GM18520 (cell line): Measurements from ENCODE around the gene YBX1.

ENCODE experiments used
- ATAC-seq: cut with Tn5 transposase; IDR thresholded peaks from one replicate; pipeline ENCODE4 v1.9.1; 2021; ENCODE audit not compliant: unreplicated experiment

Gene YBX1

DNA sequence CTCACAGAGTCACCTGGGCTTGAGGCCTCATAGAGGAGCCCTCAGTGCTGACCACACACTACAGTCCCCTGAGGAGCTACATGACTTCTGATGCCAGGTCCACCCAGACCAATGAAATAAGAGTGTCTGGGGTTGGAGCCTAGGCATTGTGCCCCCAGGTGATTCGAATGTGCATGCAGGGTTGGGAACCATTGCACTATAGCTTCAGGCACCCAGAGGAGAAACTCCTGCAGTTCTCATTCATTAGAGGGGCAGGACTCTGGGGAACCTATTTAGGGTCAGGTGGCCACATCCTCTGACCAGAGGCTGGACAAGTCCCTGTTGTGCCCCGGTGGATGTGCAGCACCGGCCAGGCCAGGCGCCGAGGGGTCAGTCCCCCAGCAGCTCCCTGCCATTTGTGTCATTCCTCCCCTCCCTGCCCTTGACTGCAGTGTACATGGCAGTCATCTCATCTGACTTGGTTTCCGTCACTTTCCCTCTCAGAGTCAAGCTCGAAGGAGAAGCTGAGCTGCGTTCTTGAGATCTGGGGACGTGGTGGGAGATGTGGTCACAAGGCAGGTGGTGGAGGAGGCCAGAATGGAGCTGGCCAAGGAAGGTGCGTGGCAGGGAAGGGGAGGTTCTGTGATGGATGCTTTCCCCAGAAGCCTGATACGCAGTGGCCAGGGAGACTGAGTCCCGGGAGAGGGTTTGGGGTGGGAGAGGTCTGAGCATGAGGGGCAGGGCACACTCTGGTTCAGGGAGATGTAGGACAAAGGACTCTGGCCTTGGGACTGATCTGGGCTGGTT is 51.4 kb downstream of the YBX1 start:
- ATAC-seq, result no peak

DNA sequence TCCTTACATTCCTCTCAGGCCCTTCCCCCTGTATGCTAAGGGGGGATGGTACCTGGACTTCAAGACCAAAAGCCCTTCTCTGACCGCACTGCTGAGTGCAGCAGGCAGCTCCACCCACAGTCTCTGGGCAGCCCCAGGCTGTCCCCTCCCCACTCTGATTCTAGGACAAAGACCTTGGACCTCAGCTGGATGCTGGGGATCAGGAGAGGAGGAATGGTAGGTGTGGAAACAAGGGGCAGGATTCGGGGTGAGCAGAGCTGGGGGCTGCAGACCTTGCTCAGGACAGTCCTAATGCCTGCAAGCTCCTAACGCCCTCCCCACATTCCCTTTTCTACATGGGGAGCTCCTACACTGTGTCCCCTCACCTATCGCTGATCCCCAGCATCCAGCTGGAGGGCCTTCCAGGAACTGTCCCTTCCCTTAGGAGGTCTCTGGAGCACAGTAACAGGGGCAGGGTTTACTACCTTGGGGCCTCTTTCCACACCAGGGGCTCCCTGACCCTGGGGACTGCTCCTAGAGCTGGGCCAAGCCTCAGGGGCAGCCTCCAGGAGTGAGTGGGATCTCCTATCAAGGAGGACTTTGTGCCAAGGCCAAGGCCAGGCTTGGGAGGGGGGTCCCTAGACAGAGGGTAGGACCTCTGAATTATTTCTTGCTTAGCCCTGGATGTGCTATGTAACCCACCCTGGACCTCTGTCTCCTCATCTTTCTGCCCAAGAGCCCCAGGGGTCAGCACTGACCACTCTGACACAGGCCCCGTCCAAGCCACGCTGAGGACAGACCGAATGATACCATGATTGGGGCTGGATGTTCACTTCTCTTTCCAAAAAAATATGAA is 52.2 kb downstream of the YBX1 start:
- no peak for ATAC-seq

DNA sequence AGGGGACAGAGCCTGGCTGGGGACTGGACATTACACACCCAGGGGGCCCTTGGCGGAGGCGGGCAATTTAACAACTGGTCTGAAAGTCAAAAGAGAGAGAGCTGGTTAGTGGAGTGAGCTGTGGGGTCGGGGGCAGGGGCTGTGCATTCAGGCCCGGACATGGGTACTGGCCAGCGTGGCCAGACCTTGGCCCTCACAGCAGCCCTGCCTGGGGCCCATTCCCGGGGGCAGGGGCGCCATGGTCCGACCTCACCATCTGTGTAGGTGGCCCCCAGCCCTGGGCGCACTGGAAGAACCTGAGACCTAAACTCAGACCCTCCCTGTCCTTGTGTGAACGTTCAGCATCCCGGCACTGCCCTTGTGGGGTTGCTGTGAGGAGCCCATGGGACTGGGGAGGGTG is 52.8 kb downstream of the YBX1 start:
- no peak for ATAC-seq

DNA sequence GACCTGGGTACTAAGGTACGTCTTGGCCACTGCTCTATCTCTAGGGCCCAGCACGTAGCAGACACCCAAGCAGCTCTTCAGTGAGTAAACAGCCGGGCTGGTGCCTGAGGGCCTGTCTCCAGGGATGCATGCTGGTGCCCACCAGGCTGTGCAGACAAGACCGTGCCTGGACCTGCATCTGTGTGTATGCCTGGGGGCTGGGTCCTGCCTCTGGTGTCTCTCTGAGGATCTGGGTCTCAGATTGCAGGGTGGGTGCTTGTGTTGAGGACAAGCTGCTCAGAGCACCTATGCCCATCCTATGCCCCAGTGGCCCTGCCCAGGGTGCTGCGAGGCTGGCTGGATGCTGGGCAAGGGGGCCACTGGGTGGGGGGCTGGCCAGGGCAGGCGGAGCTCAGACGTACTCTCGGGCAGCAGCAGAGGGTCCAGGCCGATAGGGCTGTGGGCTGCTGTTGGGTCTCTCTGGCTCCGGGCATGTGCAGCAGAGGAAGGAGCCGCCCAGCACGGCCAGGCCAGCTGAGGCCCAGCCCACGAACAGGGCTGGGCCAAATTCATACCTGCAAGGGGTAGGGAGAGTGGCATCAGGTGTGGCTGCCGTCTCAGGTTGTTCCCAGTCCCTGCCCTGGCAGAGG is 53.4 kb downstream of the YBX1 start:
- ATAC-seq, result no peak

DNA sequence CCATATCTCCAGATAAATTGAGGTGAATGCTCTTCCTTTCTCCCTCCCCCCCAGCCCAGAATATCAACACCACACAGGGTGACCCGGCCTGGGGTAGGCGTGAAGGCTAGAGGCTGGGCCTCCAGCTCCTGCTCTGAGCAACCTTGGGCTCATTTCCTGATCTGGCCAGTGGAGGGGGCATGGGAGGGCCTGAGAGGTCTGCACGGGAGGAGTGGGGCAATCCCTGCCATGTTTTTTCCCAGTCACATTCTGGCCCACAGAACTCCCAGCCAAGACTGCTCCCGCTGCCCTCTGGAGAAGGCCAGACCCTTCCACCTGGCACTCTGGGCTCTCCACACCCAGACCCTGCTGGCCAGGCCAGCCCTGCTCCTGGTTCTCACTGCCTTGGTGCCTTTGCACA is 53.9 kb downstream of the YBX1 start:
- ATAC-seq, result no peak

DNA sequence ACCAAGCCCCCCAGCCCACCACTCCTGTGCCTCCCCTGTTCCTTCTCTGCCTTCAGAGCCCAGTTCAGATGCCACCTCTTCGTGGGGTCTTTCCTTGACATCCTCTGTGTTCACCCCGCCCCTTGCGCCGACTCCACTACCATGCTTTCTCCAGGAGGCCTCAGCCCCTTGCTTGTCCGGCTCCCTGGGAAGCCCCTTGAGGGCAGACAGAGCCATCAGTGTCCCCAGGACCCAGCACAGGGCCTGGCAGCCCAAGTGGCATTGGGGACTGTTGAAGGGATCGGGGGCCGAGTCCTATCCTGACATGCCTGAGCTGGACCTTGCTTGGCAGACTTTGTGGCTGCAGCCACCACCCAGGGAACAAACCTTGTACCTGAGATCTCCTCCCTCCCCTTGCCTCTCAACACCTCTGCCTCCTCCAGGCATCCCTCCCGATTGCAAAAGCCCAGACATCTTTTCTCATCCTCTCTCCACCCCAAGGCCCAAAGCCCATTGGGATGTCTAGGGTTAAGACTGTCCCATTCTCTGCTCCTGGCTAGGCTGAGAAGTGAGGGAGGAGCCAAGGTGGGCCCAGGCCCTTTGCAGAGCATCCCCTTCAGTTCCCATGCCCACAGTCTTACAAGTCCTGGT is 54.5 kb downstream of the YBX1 start:
- no peak for ATAC-seq

DNA sequence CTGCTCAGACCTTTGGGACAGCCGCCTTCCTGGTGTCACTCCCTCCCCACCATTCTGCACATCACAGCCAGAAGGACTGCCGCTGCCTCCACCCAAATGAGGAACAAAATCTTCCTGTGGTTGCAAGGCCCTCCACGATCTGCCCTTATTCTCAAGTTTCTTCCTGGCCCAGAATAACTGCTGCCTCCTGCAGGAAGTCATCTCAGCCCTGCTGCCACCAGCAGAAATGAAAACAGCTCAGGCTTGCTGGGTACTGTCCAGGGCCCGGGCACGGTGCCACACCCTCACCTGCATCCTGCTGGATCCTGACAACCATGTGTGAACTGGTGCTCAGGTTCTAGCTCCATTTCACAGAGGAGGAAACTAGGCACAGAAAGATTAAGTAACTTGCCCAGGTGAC is 55.0 kb downstream of the YBX1 start:
- no peak for ATAC-seq

DNA sequence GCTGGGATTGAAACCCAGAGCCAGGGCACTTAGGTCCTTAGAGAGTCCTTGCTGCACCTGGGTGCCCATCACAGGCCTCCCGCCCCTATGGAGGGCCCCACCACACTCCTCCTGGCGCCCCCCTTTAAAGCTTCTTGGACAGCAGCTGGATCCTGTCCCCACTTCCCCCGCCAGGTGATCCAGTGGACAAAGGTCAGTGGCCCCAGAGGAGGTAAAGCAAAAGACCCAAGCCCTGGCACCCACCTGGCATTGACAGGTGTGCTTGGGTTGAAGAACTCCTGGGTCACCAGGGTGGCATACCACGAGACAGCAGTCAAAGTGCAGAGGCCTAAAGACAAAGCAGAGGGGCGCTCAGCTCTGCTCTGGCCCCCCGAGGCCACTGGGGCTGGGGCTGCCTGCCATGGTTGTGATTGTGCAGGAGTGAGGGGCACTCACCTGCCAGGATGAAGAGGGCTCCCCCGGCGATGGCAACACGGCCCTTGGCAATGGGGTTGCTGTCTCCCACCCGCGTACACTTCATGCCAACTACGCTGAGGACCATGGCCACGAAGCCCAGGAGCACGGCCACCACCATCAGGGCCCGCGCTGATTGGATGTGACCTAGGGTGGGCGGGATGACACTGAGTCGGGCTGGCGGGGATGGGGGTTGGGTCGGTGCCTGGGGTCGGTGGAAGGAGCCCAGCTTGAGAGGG is 55.9 kb downstream of the YBX1 start:
- ATAC-seq, result no peak

DNA sequence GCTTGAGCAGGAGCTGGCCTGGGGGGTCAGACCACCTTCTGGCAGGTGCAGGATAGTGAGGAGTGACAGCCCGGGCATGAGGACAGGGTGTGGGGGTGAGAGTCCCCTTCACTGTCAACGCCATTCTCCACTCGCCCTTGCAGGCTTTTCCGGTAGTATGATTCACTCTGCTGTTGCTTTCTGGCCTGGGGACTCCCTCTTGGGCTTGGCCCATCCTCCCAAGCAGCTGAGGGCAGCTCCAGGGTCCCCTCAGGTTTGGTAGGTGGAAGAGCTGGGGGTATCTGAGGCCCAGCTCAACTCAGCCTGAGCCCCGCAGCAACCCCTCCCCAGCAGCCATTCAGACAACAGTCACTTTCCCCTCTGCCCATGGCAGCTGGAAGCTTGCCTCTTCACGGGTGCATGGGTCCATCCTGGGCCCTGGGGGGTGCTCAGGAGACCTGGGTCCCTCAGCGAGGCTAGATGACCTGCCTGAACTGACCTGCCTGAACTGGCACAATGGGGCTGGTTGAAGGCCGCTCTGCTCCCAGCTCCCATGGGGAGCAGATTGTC is 56.5 kb downstream of the YBX1 start:
- ATAC-seq, result no peak

DNA sequence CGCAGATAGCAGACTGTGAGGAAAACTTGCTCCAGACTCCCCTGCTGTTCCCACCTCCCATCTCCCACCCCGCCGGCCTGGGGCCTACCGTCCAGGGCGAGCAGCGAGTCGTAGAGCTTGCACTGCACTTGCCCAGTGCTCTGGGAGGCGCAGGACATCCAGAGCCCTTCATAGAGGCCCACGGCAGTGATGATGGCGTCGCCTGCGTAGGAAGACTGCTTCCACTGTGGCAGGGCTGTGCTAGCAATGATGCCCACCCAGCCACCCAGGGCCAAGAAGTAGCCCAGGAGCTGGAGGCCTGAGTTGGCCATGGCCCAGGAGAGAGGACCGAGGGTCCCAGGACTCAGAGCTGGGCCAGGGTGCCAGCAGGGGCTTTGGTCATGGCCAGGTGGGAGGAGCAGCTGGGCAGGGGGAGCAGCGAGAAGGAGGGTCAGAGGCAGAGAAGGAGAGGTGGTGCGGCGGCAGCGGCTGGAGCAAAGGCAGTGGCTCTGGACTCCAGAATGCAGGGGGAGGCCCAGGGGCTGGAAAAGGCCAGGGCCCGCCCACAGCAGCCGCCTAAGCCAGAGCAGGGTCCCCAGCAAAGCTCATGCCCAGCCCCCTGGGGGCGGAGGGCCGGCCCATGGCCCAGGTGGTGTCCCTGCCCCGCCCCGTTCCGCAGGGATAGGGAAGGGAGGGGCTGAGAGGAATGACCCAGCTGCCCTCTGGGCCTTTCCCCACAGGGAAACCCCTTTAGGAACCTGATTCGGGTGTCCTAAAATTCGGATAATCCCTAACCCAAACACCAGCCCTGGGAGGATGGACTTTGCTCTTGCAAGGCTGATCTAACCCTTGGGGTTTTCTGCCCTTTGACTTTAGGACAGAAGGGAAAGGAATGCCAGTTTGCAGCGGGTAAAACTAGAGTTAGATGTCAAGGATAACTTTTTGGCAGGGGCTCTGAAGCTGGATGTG is 57.8 kb downstream of the YBX1 start, which contains the start of gene CLDN19:
Gene CLDN19, minus strand, starts transcription at position 484 of the 948 bp plus-strand sequence. Its CDS starts 173 bp downstream, at position 311.
- ATAC-seq, result no peak

DNA sequence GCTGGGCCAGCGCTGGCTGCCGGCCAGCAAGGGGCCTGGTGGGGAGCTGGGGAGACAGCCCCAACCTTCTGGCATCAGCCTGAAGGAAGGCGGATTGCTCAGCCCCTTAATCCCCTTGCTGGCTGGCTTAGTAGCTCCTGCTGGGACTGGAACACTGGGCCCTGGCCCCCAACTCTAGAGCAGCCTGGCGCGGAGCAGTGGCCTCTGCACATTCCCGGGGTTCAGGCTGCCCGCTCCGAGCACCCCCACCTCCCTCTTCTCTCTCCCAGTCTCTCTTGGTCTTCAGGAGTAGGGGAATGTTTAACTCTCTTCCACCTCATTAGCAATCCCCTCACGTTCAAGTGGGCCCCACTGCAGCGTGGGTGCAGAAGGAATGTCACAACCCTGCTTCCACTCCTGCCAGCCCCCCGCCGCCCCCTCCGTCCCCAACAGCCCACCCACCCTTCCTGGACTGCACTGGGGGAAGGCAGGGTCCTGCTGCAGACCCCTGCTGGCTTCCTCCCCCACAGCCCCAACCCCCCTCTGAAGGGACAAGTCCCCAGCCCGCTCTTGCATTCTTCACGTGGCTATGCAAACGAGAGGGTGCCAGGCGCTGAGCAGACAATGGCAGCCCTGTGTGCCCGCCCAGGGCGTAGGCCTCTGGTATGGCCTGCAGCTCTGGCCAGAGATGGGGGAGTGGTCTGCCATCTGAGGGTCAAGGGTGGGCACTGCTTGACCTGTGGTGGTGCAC is 58.8 kb downstream of the YBX1 start:
- no peak for ATAC-seq

DNA sequence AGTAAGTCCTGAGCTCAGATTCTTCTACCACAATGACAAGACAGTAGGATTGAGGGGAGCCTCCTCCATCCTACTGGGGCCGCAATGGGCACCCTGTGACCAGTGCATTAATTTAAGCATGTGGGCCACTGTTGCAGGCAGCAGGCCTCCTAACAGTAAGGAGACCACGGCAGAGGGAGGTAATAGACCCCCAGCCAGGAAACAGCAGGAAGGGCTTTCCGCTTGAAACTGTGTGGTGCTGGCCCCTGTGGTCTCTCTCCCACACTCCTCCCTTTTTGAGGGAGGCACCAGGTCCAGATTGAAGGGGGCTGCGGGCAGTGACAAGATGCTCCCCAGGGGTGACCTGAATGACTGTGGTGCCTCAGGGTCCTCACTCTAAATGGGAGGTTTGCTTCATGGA is 59.5 kb downstream of the YBX1 start:
- ATAC-seq, result no peak

DNA sequence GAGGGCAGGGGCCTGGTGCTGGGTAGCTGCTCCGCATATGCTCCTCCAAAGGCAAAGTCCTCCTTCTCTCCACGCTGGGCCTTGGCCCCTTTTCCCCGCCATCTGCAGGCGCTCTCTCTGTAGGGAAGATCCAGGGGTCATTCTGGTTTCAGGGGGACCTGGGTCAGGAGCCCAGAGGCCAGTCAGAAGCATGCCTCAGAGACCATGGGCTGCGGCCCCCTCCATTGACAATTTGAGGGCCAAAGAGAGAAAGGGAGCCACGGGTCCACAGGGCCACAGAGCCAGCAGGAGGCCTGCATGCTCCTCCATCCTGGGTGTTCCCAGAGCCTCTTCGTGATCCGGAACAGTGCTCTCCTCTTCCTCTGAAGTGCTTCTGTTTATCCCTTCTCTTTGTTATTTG is 59.9 kb downstream of the YBX1 start:
- ATAC-seq, result no peak

DNA sequence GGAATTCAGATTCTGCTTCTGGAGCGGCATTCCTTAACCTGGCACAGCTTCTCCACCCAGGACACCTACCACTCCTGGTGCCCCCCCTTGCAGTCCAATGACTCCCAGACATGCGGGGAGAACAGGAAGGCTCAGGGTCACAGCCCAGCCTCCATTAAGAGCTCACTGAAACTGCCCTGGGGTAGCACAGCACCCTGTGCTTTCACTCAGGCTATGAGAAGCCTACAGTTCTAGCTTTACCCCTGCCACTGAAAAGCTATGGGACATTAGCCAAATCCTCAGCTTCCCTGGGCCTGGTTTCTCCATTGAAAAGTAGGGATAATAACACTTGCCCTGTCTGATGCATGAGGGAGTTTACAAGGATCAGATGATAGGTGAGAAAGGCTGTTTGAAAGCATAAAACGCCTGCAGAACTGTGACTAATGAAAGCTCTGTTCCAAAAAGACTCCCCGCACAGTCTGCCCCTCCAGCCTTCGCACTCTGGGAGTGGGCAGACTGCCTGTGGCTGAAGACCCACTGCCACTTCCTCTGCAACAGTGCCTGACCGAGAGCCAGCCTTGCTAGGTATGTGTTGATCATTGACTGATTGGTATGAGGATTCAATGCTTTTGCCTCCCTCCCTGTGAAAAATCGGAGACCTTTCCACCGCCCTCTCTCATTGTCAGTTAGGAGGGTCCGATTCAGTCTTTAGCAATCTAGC is 60.5 kb downstream of the YBX1 start:
- ATAC-seq, result no peak

DNA sequence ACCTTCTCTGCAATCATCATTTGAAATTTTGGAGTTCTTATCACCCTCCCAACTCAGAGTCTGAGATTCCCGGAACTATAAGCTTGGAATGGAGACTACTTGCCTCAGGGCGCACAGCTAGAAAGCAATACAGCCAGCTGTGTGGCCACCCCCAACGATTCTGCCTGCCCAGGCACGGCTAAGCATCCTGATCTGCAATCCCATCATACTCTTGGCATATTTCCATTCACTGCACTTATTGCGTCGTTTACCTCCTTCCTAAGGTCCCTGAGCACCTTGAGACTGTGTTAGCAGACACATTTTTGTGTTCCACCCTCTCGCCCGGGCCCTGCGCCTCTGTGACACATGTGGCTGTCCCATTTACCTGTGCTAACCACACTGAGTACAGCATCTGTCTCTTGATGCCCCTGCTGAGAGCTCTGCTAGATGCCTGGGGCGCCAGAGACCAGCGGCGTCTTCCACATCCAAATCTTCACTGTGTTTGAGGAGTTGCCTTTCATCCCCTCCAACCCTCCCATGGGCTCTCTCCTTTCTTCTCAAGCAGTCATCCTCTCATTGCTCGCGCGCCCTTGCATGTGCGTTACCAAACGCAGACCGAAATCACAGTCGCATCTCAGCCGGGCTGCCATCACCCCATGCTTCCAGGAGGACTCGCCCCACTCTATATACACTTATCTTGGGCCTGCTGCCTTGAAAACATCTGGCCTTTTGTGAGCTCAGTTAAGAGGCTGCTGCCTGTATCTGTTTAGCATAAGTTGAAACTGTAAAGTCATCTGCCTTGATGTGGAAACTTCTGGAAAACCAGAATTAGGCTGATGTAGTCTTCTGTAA is 61.3 kb downstream of the YBX1 start:
- ATAC-seq, result no peak

DNA sequence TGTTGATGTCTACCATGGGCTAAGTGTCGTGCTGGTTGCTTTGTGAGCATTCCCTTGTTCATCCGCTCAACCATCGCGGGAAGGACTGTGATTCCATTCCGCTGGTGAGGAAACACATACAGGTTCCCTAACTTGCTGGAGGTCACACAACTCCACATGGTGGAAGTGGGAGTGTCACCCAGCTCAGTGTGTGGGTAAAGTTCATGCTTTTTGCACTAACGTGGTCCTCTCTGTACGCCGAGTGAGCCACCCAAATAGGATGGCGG is 61.9 kb downstream of the YBX1 start:
- ATAC-seq, result no peak

DNA sequence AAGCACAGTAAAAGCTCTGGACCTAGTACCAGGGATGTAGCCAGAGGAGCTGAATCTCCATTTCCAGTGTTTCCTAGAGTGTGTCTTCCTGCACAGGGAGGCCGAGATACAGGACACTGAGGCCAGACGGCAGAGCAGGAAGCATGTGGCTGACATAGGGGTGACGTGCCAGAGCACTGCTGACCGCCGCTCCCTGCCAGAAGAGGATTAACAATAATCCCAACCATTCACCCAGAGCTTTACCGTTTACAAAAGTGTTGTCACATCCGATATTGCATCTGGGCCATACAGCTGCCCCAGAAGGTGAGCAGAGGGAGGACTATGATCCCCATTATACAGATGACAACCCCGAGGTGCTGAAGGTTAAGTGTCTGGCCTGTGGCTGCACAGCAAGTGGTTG is 63.6 kb downstream of the YBX1 start:
- no peak for ATAC-seq
